ENCODE measurements around the gene TUBB2A. TPM values are rescaled to one million over a fixed set of nuclear protein-coding genes. Genes with fewer than 3 reads are reported as not detected.
"Not testable (repeated sequence)": the region's sequence is repeated elsewhere in the genome, so short reads cannot be mapped to it uniquely, and the experiment has no call there.

The TUBB2A gene
- total and polyA plus RNA-seq, 10 of the 15 experiments (the other 5 are each of a cell fraction or from before 2014, with no cell fraction given), result 2.2 to 49.5 (median 31.3) TPM

DNA sequence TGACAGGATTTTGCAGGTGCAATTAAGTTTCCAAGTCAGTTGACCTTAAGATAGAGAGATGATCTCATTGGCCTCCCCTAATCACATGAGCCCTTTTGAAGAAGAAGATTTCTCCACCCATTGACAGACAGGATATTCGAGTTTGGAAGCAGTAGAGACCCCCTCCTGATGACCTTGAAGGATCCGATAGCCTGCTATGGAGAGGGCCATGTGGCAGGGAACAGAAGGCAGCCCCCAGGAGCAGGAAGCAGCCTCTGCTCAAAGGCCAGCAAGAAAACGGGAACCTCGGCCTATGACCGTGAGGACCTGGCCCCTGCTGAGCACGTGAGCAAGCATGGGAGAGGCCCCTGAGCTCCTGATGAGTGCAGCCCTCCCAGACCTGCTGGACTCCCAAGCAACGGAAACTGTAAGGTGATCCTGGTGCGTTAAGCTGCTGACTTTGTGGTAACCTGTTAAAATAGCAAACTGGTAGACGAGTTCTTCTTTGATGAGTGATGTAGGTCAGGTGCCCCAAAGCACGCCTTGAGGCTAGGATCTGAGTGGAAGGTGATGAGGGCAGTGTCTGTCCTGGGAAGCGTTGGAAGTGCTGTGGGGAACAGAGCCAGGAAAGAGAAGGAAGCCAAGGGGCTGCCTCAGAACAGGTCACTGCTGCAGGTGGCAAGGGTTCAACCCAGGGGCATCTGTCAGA, 18.5 kb upstream of the TUBB2A start (continued):
- TF ChIP-seq, protein P1, sequence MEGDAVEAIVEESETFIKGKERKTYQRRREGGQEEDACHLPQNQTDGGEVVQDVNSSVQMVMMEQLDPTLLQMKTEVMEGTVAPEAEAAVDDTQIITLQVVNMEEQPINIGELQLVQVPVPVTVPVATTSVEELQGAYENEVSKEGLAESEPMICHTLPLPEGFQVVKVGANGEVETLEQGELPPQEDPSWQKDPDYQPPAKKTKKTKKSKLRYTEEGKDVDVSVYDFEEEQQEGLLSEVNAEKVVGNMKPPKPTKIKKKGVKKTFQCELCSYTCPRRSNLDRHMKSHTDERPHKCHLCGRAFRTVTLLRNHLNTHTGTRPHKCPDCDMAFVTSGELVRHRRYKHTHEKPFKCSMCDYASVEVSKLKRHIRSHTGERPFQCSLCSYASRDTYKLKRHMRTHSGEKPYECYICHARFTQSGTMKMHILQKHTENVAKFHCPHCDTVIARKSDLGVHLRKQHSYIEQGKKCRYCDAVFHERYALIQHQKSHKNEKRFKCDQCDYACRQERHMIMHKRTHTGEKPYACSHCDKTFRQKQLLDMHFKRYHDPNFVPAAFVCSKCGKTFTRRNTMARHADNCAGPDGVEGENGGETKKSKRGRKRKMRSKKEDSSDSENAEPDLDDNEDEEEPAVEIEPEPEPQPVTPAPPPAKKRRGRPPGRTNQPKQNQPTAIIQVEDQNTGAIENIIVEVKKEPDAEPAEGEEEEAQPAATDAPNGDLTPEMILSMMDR (IDR thresholded peaks at IDR 0.05 in 2 of 3, conservative IDR thresholded peaks at IDR 0.05 in 1 of 3; ENCODE audit: control insufficient read depth in 2 of 3, extremely low read depth in 1 of 3, insufficient read depth in 1 of 3, low read depth in 3 of 3, low read length in 3 of 3), result no peak
- no peak for TF ChIP-seq RELA (IDR thresholded peaks at IDR 0.05; ENCODE audit: borderline replicate concordance, partially characterized antibody)
- TF ChIP-seq YBX1 (IDR thresholded peaks at IDR 0.05), result no peak

DNA sequence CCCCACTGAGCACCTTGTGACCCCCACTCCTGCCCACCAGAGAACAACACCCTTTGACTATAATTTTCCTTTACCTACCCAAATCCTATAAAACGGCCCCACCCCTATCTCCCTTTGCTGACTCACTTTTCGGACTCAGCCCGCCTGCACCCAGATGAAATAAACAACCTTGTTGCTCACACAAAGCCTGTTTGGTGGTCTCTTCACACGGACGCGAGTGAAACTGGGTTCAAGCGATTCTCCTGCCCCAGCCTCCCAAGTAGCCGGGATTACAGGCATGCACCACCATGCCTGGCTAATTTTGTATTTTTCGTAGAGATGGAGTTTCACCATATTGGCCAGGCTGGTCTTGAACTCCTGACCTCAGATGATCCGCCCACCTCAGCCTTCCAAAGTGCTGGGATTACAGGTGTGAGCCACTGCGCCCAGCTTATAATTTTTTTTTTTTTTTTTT, 16.3 kb upstream of the TUBB2A start:
- H4K20me1 ChIP-seq (ENCODE audit: control insufficient read depth, insufficient read depth); H3K27ac ChIP-seq (ENCODE audit: control insufficient read depth, insufficient read depth); H3K4me1 ChIP-seq (ENCODE audit: control insufficient read depth, insufficient read depth, low read length); FAIRE-seq; H3K36me3 ChIP-seq (ENCODE audit: control insufficient read depth in 2 of 2, insufficient read depth in 2 of 2, low read length in 1 of 2); in situ Hi-C loops (cut with MboI); DNase-seq (ENCODE audit: low read depth, low spot score); BruUV-seq (replicated peaks); H2AFZ ChIP-seq (ENCODE audit: control insufficient read depth, low read depth, low read length); H3K9me3 ChIP-seq (replicated peaks; ENCODE audit: control insufficient read depth, insufficient read depth, low read length); H3K27me3 ChIP-seq (replicated peaks in 1 of 2; ENCODE audit: control insufficient read depth in 2 of 2, insufficient read depth in 2 of 2, low read length in 1 of 2); intact Hi-C loops (cut with micrococcal nuclease; ENCODE audit: unreplicated experiment); ATAC-seq; H3K9ac ChIP-seq (ENCODE audit: control insufficient read depth, insufficient read depth, low read length); H3K4me3 ChIP-seq; SMC1A ChIA-PET (ENCODE audit: uncharacterized antibody, unreplicated experiment); RAD21 ChIA-PET (ENCODE audit: unreplicated experiment); H3K4me2 ChIP-seq (ENCODE audit: control insufficient read depth, insufficient read depth); H3K79me2 ChIP-seq (ENCODE audit: control insufficient read depth, insufficient read depth, low read length): not testable (repeated sequence)
- POLR2A ChIA-PET, result interaction anchor here (0.6 kb wide), 1 partner anchor 945 kb away, joined by 3 read pairs; no protein-coding TSS in a partner anchor
- CTCF ChIA-PET, result interaction anchor here (0.7 kb wide), 1 partner anchor 1128 kb away, joined by 3 read pairs; no protein-coding TSS in a partner anchor
- 63% methylated on average over 11 of the region's 11 CpGs for WGBS (ENCODE audit: insufficient coverage, insufficient replicate concordance, low lambda C conversion rate, missing lambda C conversion rate)

DNA sequence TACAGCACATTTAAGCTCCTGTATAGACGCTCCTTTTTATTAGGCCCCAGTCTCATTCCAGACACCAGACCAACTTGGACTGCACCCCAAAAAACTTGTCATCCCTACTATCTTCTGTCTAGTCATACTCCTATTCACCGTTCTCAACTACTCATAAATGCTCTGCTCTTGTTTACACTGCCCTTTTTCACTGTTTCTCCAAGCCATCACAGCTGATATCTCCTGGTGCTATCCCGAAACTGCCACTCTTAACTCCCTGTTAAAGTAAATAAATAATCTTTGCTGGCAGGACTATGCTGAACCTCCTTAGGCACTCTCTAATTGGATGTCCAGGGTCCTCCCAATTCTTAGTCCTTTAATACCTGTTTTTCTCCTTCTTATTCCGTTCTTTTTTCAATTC, 15.4 kb upstream of the TUBB2A start:
- H3K4me1 ChIP-seq (ENCODE audit: control insufficient read depth, insufficient read depth, low read length); H3K4me3 ChIP-seq; H3K36me3 ChIP-seq (ENCODE audit: control insufficient read depth in 2 of 2, insufficient read depth in 2 of 2, low read length in 1 of 2); H3K9me3 ChIP-seq (replicated peaks; ENCODE audit: control insufficient read depth, insufficient read depth, low read length); H3K27me3 ChIP-seq (replicated peaks in 1 of 2; ENCODE audit: control insufficient read depth in 2 of 2, insufficient read depth in 2 of 2, low read length in 1 of 2); H3K4me2 ChIP-seq (ENCODE audit: control insufficient read depth, insufficient read depth); H4K20me1 ChIP-seq (ENCODE audit: control insufficient read depth, insufficient read depth); H3K9ac ChIP-seq (ENCODE audit: control insufficient read depth, insufficient read depth, low read length); H3K79me2 ChIP-seq (ENCODE audit: control insufficient read depth, insufficient read depth, low read length); ATAC-seq; in situ Hi-C loops (cut with MboI); RAD21 ChIA-PET (ENCODE audit: unreplicated experiment); POLR2A ChIA-PET; H2AFZ ChIP-seq (ENCODE audit: control insufficient read depth, low read depth, low read length); H3K27ac ChIP-seq (ENCODE audit: control insufficient read depth, insufficient read depth); CTCF ChIA-PET; FAIRE-seq; intact Hi-C loops (cut with micrococcal nuclease; ENCODE audit: unreplicated experiment); DNase-seq (ENCODE audit: low read depth, low spot score); SMC1A ChIA-PET (ENCODE audit: uncharacterized antibody, unreplicated experiment); BruUV-seq (replicated peaks): not testable (repeated sequence)
- WGBS (ENCODE audit: insufficient coverage, insufficient replicate concordance, low lambda C conversion rate, missing lambda C conversion rate), result 76% methylated on average over 4 of the region's 4 CpGs

Data from GM12878 (cell line).